Chondrocyte (in vitro differentiated cells): ENCODE data around the gene VWC2. TPM values are rescaled to one million over a fixed set of nuclear protein-coding genes. Genes with fewer than 3 reads are reported as not detected.

Experiments used
- DNase-seq: peaks from one replicate; pipeline ENCODE4 v3.0.0; 2021; ENCODE audit warnings: mixed read lengths, low spot score
- H3K27ac Mint-ChIP-seq: one replicate; pipeline ENCODE4 v1.8.0; 2021; ENCODE audit warnings: mild to moderate bottlenecking, moderate library complexity, mixed read lengths; ENCODE audit not compliant: unreplicated experiment
- H3K27me3 Mint-ChIP-seq: 2 replicates; pipeline ENCODE4 v1.8.0; 2021; ENCODE audit warnings: low read depth, mixed read lengths
- H3K36me3 Mint-ChIP-seq: 2 replicates; pipeline ENCODE4 v1.8.0; 2021; ENCODE audit warnings: low read depth, mixed read lengths
- H3K4me1 Mint-ChIP-seq: 2 replicates; pipeline ENCODE4 v1.8.0; 2021; ENCODE audit warnings: low read depth, mild to moderate bottlenecking, mixed read lengths
- H3K4me3 Mint-ChIP-seq: one replicate; pipeline ENCODE4 v1.8.0; 2021; ENCODE audit warnings: mild to moderate bottlenecking, moderate library complexity, mixed read lengths; ENCODE audit not compliant: unreplicated experiment
- H3K9me3 Mint-ChIP-seq: 2 replicates; pipeline ENCODE4 v1.8.0; 2021; ENCODE audit warnings: low read depth, mixed read lengths
- total RNA-seq: library from RNA; stranded (reverse); gene quantifications from 3 replicates; pipeline ENCODE4 v1.2.1, GENCODE V29; 2021
- TF ChIP-seq, protein P1 (sequence below): fragments of 200-600 bp; sonication (generic); IDR thresholded peaks from 2 replicates; pipeline ENCODE4 v1.5.0; 2021; ENCODE audit warnings: antibody characterized with exemption, mild to moderate bottlenecking, moderate library complexity

VWC2 gene
- total RNA-seq, 1 donor from 2014 or later = not detected

DNA sequence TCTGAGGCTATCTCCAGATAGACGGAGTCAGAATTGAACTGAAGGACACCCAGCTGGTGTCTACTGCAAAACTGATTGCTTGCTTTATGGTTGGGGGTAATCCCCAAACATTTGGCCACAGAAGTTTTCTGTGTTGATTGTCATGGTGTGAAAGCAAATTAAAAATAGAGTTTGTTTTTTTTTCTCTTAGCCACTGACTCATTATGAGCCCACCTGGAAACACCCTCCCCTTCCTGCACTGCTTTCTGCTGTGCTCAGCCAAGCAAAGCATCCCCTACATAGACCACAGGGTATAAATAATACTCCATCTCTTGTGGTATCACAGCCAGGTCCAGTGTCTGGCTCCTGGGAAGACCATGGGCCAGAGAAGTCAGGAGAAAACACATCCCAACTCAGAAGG lies 6.5 kb upstream of the VWC2 start:
- Mint-ChIP-seq H3K27me3 (peaks cover 28% of the 10 kb centered on the region), H3K9me3 (no peaks in the 10 kb centered on the region), H3K27ac (no peak overlapping the region), H3K4me3 (no peak overlapping the region), H3K36me3 (no peaks in the 10 kb centered on the region), H3K4me1 (no peaks in the 10 kb centered on the region)
- DNase-seq = no peak
- TF ChIP-seq, protein P1, sequence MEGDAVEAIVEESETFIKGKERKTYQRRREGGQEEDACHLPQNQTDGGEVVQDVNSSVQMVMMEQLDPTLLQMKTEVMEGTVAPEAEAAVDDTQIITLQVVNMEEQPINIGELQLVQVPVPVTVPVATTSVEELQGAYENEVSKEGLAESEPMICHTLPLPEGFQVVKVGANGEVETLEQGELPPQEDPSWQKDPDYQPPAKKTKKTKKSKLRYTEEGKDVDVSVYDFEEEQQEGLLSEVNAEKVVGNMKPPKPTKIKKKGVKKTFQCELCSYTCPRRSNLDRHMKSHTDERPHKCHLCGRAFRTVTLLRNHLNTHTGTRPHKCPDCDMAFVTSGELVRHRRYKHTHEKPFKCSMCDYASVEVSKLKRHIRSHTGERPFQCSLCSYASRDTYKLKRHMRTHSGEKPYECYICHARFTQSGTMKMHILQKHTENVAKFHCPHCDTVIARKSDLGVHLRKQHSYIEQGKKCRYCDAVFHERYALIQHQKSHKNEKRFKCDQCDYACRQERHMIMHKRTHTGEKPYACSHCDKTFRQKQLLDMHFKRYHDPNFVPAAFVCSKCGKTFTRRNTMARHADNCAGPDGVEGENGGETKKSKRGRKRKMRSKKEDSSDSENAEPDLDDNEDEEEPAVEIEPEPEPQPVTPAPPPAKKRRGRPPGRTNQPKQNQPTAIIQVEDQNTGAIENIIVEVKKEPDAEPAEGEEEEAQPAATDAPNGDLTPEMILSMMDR = no peak

DNA sequence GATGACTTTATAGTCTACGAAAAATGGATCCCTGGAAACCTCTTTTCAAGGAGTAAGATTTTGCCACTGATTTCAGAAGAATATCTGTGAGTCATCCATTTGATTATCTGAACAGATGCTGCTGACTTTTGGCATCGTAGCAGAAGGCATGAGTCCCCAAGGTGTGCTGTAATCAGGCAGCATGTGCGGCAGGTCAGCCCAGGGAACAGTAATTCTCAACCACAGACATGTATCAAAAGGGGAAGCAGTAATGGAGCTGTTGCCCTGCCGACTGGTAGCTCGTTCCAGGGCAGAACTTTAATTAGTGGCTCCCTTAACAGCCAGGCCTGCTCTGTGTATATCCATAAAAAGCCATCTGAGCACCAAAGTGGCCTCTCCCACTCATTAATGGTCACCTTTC lies 5.7 kb upstream of the VWC2 start:
- no peak overlapping the region for H3K4me3 Mint-ChIP-seq
- H3K27ac Mint-ChIP-seq = no peak overlapping the region
- H3K27me3 Mint-ChIP-seq = peaks cover 34% of the 10 kb centered on the region

DNA sequence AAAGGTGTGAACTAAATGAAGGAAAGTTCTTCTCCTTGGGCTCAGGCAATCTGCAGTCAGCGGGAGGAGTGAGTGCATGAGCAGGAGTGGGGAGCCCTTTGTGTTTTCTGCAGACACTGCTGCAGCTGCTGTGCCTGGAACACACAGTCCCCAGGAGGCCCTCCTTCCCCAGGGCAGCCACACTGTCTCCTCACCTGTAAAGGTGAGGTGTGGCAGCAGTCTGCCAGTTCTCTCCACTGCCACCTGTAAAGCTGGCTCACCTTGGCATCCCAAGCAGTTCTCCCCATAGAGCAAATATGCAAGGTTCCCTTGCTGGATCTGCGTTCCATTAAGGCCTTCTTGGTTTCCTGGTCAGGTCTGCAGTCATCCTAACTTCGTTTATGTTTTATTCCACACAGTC lies 5.2 kb upstream of the VWC2 start:
- H3K9me3 Mint-ChIP-seq = no peaks in the 10 kb centered on the region
- peaks cover 39% of the 10 kb centered on the region for H3K27me3 Mint-ChIP-seq
- H3K4me3 Mint-ChIP-seq = no peak overlapping the region

More for the DNA sequence above, 5.7 kb upstream of the VWC2 start:
- no peaks in the 10 kb centered on the region for H3K36me3 Mint-ChIP-seq
- no peaks in the 10 kb centered on the region for H3K9me3 Mint-ChIP-seq
- DNase-seq = no peak
- TF ChIP-seq, protein P1 = no peak
- H3K4me1 Mint-ChIP-seq = peaks cover 1% of the 10 kb centered on the region

DNA sequence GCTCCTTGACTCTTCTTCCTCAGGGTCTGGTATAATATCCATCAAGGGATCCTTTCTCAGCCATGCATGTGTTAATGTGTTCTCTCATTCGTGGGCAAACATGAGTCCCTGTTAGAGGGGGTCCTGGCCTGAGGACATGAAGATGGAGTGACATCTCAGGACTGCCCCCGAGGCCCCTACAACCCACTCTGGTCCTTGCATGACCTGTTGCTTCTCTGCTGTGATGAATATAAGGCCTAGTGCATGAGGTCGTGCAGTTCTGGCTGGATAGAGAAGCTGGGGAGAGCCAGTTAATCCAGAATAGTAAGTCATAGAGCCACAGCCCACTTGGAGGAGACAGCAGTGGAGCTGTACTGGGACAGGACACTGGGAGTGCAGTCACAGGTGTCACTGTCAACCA lies 4.6 kb upstream of the VWC2 start:
- no peak for DNase-seq
- H3K36me3 Mint-ChIP-seq = no peaks in the 10 kb centered on the region
- no peak overlapping the region for H3K27ac Mint-ChIP-seq
- peaks cover 7% of the 10 kb centered on the region for H3K4me1 Mint-ChIP-seq
- H3K27me3 Mint-ChIP-seq = peaks cover 40% of the 10 kb centered on the region
- H3K4me3 Mint-ChIP-seq = no peak overlapping the region
- TF ChIP-seq, protein P1 = no peak
- H3K9me3 Mint-ChIP-seq = no peaks in the 10 kb centered on the region

More for the DNA sequence above, 5.2 kb upstream of the VWC2 start:
- no peaks in the 10 kb centered on the region for H3K36me3 Mint-ChIP-seq
- no peak overlapping the region for H3K27ac Mint-ChIP-seq
- TF ChIP-seq, protein P1 = no peak
- DNase-seq = no peak
- peaks cover 7% of the 10 kb centered on the region for H3K4me1 Mint-ChIP-seq

DNA sequence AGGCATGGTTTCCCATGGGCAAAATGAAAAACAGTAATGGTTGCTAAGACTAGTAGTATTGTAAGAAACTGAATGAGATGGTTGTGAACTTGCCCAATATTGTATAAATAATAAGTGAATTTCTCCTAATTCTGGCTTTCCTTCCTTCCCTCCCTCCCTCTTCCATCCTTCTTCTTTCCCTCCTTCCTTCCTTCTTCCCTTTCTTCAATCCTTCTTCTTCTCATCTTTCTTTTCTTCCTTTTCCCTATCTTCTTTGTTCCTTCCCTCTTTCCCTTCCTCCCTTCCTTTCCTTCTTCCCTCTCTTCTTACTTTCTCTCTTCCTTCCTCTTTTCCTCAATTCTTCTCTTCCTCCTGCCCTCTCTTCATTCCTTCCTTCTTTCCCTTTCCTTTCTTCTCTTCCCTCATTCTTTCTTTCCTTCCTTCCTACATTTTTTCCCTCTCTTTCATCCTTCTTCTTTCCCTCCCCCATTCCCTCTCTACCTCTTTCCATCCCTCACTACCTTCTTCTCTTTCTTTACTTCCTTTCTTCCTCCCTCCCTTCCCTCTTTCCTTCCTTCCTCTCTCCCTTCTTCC lies 4.1 kb upstream of the VWC2 start:
- H3K9me3 Mint-ChIP-seq = no peaks in the 10 kb centered on the region
- no peaks in the 10 kb centered on the region for H3K36me3 Mint-ChIP-seq
- no peak overlapping the region for H3K4me3 Mint-ChIP-seq
- peaks cover 7% of the 10 kb centered on the region for H3K4me1 Mint-ChIP-seq
- DNase-seq = no peak
- peaks cover 40% of the 10 kb centered on the region for H3K27me3 Mint-ChIP-seq
- TF ChIP-seq, protein P1 = no peak
- H3K27ac Mint-ChIP-seq = no peak overlapping the region
